Progenitor cell of endocrine pancreas (in vitro differentiated cells): ENCODE measurements around the gene GALNT16. TPM values are rescaled to one million over a fixed set of nuclear protein-coding genes. Genes with fewer than 3 reads are reported as not detected.
"Not testable (repeated sequence)": the region's sequence is repeated elsewhere in the genome, so short reads cannot be mapped to it uniquely, and the experiment has no call there.

Source experiments
- DNase-seq: peaks from one replicate; pipeline ENCODE4 v3.0.0; 2021; ENCODE audit warnings: low spot score; ENCODE audit not compliant: unreplicated experiment
- H3K27ac Mint-ChIP-seq: 2 replicates; pipeline ENCODE4 v1.8.0; 2021; ENCODE audit warnings: mild to moderate bottlenecking, moderate library complexity, mixed read lengths
- H3K27me3 Mint-ChIP-seq: 2 replicates; pipeline ENCODE4 v1.8.0; 2021; ENCODE audit warnings: mixed read lengths
- H3K36me3 Mint-ChIP-seq: 2 replicates; pipeline ENCODE4 v1.8.0; 2022; ENCODE audit warnings: mixed read lengths; ENCODE audit not compliant: insufficient read depth
- H3K4me1 Mint-ChIP-seq: 2 replicates; pipeline ENCODE4 v1.8.0; 2021; ENCODE audit warnings: low read depth, mixed read lengths
- H3K4me3 Mint-ChIP-seq: 2 replicates; pipeline ENCODE4 v1.8.0; 2021; ENCODE audit warnings: low read depth, mild to moderate bottlenecking, moderate library complexity, mixed read lengths
- H3K9me3 Mint-ChIP-seq: 2 replicates; pipeline ENCODE4 v1.8.0; 2021; ENCODE audit warnings: low read depth, mixed read lengths
- CTCF ChIP-seq: fragments of 200-600 bp; sonication (generic); IDR thresholded peaks from one replicate; pipeline ENCODE4 v1.5.0; 2021; ENCODE audit warnings: antibody characterized with exemption, mild to moderate bottlenecking; ENCODE audit not compliant: unreplicated experiment
- total RNA-seq: library from RNA; stranded (reverse); gene quantifications from 2 replicates; pipeline ENCODE4 v1.2.1, GENCODE V29; 2021

GALNT16 gene
- total RNA-seq, 1 donor from 2014 or later = 12.7 TPM

GRCh38 chr14:69376439-69376838 lies 116.5 kb downstream of the GALNT16 start:
- no peak overlapping the region for H3K27ac Mint-ChIP-seq
- H3K4me3 Mint-ChIP-seq = no peak overlapping the region
- peaks cover 8% of the 10 kb centered on the region for H3K9me3 Mint-ChIP-seq
- TF ChIP-seq CTCF = no peak
- no peaks in the 10 kb centered on the region for H3K27me3 Mint-ChIP-seq
- H3K4me1 Mint-ChIP-seq = peaks cover 7% of the 10 kb centered on the region
- no peak for DNase-seq
- peaks cover 40% of the 10 kb centered on the region for H3K36me3 Mint-ChIP-seq

- no peak for TF ChIP-seq CTCF
- H3K9me3 Mint-ChIP-seq = peaks cover 8% of the 10 kb centered on the region
- no peak overlapping the region for H3K27ac Mint-ChIP-seq
- H3K4me1 Mint-ChIP-seq = peaks cover 7% of the 10 kb centered on the region
- H3K36me3 Mint-ChIP-seq = peaks cover 39% of the 10 kb centered on the region
- no peaks in the 10 kb centered on the region for H3K27me3 Mint-ChIP-seq
- no peak overlapping the region for H3K4me3 Mint-ChIP-seq
- no peak for DNase-seq
Measured at GRCh38 chr14:69378274-69378673, 118.3 kb downstream of the GALNT16 start.

- Mint-ChIP-seq H3K9me3 (no peaks in the 10 kb centered on the region), H3K27ac (no peak overlapping the region), H3K4me3 (no peak overlapping the region), H3K36me3 (peaks cover 33% of the 10 kb centered on the region), H3K27me3 (no peaks in the 10 kb centered on the region), H3K4me1 (peaks cover 1% of the 10 kb centered on the region)
- no peak for DNase-seq
- no peak for TF ChIP-seq CTCF
Measured at GRCh38 chr14:69387311-69387710, 127.4 kb downstream of the GALNT16 start.

- H3K27me3 Mint-ChIP-seq, H3K27ac Mint-ChIP-seq, H3K4me1 Mint-ChIP-seq, DNase-seq, H3K4me3 Mint-ChIP-seq, H3K9me3 Mint-ChIP-seq: not testable (repeated sequence)
- H3K36me3 Mint-ChIP-seq = peaks cover 46% of the 10 kb centered on the region
Measured at GRCh38 chr14:69391400-69391799, 131.4 kb downstream of the GALNT16 start.

GRCh38 chr14:69392481-69392880 lies 132.5 kb downstream of the GALNT16 start:
- Mint-ChIP-seq H3K27ac (no peak overlapping the region), H3K4me3 (no peak overlapping the region), H3K27me3 (no peaks in the 10 kb centered on the region), H3K9me3 (no peaks in the 10 kb centered on the region), H3K4me1 (peaks cover 8% of the 10 kb centered on the region), H3K36me3 (peaks cover 46% of the 10 kb centered on the region)
- TF ChIP-seq CTCF = no peak
- DNase-seq = no peak

- no peak for TF ChIP-seq CTCF
- Mint-ChIP-seq H3K4me3 (no peak overlapping the region), H3K27ac (no peak overlapping the region), H3K9me3 (no peaks in the 10 kb centered on the region), H3K4me1 (peaks cover 26% of the 10 kb centered on the region), H3K27me3 (no peaks in the 10 kb centered on the region), H3K36me3 (peaks cover 28% of the 10 kb centered on the region)
- DNase-seq = no peak
Measured at GRCh38 chr14:69395929-69396328, 136.0 kb downstream of the GALNT16 start.
